HepG2 (cell line): ENCODE measurements around the gene RAPGEF2.

ENCODE experiments used
- CTCF ChIP-seq: sonication (generic); formaldehyde crosslinking; IDR thresholded peaks from 2 replicates; pipeline ENCODE4 v1.5.0; 2020; ENCODE audit warnings: mild to moderate bottlenecking, missing genetic modification reagents, moderate library complexity
- FOSL1 ChIP-seq: sonication (generic); formaldehyde crosslinking; IDR thresholded peaks from 2 replicates; pipeline ENCODE4 v1.9.0; 2021; ENCODE audit warnings: missing genetic modification reagents, borderline replicate concordance
- HDAC2 ChIP-seq: sonication (generic); formaldehyde crosslinking; IDR thresholded peaks from 2 replicates; pipeline ENCODE4 v1.4.0; 2020; ENCODE audit warnings: missing genetic modification reagents
- IRF9 ChIP-seq: sonication (generic); formaldehyde crosslinking; IDR thresholded peaks from 2 replicates; pipeline ENCODE4 v1.8.0; 2022; ENCODE audit warnings: missing genetic modification reagents, mild to moderate bottlenecking, borderline replicate concordance
- PATZ1 ChIP-seq: sonication (generic); formaldehyde crosslinking; IDR thresholded peaks from 2 replicates; pipeline ENCODE4 v1.4.0; 2020; ENCODE audit warnings: missing genetic modification reagents
- PLSCR1 ChIP-seq: sonication (generic); formaldehyde crosslinking; IDR thresholded peaks from 2 replicates; pipeline ENCODE4 v1.5.0; 2020; ENCODE audit warnings: missing genetic modification reagents, mild to moderate bottlenecking, borderline replicate concordance
- RXRA ChIP-seq: sonication (generic); formaldehyde crosslinking; IDR thresholded peaks from 2 replicates; pipeline ENCODE4 v1.5.1; 2020; ENCODE audit warnings: missing genetic modification reagents
- SIN3A ChIP-seq: IDR thresholded peaks from 2 replicates; pipeline ENCODE4 v1.6.1; 2011; ENCODE audit warnings: low read depth, mild to moderate bottlenecking, control low read depth, low read length, borderline replicate concordance

GRCh38 chr4:159150396-159150795, 47.5 kb downstream of the RAPGEF2 start:
- TF ChIP-seq CTCF (CRISPR knock-in tag) (no peak), PLSCR1 (CRISPR knock-in tag) (no peak), FOSL1 (CRISPR knock-in tag) (no peak), HDAC2 (no peak), RXRA (CRISPR knock-in tag) (no peak), SIN3A (no peak), IRF9 (CRISPR knock-in tag) (no peak), PATZ1 (no peak)
